SHP77 (cell line): ENCODE data around the gene PIMREG.

ENCODE experiments used
- DNase-seq, 2 experiments: peaks; one replicate each; lab custom pipeline; 2025; lab: John Stamatoyannopoulos, UW

Gene PIMREG, protein sequence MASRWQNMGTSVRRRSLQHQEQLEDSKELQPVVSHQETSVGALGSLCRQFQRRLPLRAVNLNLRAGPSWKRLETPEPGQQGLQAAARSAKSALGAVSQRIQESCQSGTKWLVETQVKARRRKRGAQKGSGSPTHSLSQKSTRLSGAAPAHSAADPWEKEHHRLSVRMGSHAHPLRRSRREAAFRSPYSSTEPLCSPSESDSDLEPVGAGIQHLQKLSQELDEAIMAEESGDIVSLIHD

DNA sequence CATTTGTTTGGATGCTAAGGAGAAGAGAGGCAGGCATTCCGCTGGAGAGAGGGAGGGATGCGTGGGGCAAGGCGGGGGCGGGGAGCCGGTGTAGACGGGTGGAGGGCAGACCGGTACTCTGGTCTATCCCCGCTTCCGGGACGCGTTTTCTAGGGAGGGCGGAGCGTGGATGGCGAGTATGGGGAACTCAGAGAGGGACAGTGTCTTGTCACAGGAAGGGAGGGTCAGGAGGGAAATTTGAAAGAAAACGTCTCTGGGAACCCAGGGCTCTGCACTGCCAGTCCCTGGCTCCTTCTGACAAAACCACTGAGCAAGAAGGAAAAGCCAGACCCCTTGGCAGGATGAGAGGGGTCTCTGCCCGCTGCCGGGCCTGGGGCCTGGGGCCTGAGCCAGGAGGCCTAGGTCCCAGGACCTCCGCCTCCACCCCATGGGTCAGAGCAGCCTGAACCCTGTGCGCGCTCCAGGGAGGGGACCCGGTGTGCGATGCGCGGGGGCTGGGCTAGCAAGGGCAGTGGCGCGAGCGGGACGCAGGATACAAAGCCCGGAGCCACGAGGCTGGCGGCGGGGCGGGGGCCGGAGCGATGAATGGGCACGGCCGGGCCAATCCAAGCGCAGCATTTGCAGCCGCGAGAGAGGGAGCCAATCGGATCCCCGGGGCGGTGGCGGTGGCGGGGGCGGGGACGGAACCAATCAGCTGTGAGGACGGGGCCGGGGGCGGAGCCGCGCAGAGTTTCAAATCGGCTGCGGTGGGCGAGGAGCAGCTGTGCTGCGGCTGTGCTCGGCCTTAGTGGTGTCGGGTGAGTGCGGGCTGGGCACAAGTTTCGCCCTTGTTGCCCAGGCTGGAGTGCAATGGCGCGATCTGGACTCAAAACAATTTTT lies at the start of gene PIMREG:
TSS of gene PIMREG (plus strand) at position 764 of the 879 bp plus-strand sequence. CDS start 656 bp downstream, outside the sequence.
- peak; percentile 97 to 98 for DNase-seq

DNA sequence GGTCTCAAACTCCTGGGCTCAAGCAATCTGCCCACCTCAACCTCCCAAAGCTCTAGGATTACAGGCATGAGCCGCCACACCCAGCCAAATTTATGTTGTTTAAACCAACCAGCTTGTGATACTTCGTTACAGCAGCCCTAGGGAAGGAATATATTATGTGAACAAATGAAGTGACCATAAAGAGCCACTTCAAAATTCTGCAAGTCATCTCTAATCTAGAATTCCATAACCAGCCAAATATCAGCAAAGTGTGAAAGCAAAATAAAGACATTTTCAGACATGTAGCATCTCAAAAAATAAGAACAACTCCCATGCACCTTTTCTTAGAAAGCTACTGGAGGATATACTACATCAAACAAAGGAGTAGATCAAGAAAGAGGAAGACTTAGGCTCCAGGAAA lies 45.3 kb upstream of the PIMREG start:
- DNase-seq = no peak

DNA sequence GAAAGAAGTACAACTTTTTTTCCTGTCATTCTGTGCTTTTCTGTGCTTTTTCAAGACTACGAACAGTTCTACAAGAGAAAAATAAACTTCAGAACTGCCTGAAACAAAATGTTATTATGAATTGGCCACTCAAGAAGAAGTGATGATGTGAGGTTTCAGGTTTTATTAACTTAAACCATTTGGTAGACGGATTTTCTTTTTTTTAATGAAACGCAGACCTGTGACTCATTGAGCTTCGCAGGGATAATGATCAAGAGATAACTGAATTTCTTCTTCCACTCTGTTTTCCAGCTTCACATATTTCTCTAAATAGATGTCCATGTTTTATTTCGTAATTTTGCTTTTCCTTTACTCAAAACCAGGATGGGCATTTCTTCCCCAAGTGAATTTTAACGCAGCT lies 42.0 kb upstream of the PIMREG start:
- no peak for DNase-seq

DNA sequence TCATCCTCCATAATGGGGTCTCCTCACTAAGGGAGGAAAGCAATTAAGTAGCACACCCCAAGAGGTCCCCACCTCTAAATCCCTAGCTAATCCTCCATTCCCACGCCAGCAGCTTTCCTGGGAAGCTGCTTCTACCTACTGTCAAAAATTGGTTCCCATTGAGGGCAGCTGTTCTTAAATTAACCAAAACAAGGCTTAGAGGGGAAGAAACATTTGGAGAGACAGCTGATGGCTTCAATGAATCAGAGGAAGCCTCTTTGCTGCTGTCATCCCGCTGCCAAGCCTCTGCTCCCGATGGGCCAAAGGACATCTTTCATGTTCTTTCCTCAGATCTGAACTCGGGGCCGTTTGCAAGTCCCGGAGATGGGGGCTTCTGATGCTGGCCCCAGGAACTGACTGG lies 36.0 kb upstream of the PIMREG start:
- no peak for DNase-seq

DNA sequence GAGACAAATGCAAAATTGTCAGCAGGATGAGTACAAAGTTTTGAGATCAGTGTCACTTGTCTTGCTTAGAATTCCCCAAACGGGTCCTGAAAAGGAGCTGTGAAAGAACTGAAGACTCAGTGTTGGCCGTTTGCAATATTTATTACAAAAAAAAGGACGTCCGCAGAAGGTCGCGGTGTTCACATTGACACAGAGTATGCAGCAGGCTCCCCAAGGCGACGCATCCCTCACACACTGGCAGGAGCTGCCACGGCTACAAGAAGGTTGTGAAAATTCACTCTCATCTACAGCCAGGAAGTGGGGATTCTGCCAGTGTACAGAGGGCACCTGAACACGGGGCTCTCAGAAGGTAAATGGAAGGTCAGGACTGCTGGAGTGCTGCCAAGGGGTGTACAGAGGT lies 35.5 kb upstream of the PIMREG start:
- DNase-seq = no peak

DNA sequence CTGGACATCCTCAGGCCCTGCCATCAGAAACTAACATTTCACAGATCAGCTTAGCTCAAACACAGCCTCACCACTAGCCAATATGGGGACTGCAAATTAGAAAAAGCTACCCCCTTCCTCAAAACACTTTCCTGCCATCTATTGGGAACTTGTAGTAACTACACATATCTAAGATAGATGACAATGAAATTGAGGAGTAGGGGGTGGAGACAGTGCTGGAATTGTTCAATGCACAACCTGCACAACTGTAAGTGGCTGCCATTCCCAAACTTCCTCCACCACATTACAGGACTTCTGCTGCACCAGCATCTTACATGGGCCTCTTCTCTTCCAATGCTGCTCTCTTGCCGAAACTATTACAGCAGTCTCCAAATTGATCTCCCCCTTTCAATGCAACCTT lies 31.2 kb upstream of the PIMREG start:
- peak; percentile 63 to 65 for DNase-seq

DNA sequence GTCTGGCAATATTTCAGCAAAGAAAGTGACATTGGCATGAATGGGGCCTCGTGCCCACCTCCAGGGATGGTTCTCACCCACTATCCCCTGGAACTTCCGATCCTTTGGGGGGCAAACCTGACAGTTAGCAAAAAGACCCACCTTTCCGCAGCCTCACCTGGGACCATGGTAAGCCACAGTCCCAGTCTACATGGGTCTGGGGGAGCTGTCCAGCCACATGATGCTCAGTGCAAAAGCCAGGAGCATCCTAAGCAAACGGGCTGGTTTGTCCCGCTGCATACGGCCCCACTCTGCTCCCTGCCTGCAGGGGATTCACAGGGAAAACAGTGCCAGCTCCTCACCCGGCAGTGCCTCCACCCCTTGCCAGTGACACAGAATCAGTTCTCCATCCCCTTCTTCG lies 28.6 kb upstream of the PIMREG start:
- no peak for DNase-seq

DNA sequence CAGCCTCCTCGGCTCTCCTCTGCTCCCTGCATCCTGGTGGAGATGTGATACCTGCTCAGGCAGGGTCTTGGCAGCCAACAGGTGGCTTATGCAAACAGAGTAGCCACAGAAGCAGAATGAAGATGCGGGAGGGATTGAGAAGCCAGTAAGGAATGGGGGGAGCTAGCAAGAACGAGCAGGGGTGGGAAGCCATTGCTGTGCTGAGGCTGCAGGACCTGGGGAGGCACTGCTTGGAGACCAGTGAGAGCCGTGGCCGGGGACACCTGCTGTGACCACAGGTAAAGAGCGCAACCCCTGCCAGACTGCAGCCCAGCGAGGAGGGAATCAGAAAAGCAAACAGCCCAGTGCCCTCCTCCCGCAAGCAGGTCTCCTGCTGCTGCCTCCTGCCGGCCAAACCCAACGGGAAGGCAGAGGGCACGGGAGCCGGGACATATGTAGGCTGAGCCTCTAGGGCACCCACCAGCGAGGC lies 24.0 kb upstream of the PIMREG start:
- DNase-seq = peak in 1 of 2 experiments; percentile 52

DNA sequence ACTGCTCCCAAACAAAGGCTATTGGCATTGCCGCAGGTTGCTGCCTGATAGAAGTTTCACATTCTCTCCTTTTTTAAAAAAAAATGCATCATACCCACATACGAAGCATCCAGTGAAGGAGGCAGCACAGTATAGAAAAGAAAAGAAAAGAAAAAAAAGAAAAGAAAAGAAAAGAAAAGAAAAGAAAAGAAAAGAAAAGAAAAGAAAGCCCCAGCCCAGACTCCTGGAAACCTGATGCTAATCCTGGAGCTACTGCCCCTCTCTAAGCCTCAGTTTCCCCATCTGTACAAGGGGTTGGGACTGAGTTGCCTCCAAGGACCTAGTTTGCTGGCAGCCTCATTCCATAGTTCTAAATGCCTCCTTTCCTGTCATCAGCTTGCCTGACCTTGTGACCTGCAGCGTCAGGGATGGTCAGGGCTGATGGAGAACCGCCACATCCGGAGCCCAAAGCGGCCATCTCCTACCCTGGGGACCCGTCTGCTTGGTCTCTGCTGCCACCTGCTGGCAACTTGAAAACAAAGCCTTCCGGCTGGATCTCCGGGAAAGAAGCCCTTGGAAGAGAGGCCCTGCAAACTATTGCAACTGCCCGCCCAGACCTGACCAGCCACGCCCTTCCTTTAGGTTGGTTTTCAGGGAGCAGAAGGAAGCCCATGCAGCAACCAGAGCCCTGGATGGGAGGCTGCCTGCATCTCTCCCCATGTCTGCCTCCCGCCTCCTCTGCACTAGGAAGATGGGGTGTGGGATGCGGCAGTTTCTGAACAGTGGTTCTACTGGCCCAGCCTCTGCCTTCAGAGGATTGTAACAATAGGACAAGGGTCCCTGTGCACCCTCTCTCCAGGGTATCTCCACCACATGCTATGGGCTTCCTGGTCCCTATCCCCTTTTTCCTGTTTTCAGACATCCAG lies 22.3 kb upstream of the PIMREG start:
- DNase-seq = peak; percentile 81 to 83

DNA sequence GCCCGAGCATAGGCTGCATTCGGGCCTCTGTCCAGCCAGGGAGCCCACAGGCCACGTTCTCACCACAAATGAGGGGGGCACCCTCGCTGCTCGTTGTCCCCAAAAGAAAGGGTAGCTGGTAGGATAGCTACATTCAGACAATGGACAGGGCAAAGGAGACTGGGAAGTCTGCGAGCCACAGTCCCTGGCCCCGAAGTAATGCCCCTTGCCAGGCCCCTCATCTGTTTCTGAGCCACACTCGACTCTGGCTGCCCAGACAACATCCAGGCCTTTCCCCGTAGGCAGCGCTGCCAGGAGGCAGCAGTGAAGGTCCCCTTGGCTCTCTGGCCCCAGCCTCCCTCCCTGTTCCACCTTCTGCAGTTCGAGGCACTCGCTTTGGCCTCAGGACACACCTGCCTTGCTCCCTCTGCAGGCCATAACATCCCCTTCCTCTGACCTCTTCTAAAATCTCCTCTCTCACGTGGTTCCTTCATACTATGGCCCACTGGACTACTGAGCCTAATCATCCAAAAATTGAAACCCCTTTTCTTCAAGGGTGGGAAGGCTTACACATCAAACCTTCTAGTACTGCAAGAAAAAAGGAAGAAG lies 21.5 kb upstream of the PIMREG start:
- no peak for DNase-seq

DNA sequence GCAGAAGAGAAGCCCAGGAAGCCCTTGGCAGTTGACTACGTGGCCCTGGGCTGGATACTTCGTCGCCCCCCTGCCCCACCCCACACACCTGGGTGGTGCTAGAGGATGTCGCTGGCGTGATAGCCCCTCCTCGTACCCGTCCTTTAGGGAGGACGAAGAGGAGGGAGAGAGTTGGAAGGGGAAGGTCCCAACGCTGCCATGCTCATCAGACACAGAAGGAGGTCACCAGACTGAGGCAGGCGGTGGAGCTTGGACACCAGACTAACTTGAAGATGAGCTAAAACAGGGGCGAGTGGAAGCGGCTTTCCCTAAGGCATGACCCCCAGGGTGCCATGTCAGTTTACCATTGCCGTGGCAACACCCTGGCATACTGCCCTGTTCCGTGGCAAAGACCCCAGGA lies 20.3 kb upstream of the PIMREG start:
- DNase-seq = no peak

DNA sequence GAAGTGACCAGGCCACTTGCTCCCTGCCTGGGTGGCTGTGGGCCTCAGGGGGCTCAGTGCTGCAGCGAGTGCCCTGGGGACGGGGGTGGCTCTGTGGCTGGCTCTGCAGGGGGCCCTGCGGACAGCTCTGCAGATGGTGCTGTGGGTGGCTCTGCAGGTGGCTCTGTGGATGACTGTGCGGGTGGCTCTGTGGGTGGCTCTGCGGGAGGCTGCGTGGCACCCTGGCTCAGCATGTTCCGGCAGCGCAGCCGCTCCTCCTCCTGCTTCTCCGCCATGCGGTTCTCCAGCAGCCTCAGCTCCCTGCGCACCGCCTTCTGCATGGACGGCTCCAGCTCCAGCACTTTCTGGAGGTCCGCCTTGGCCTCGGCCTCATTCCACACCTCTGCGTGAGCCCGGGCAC lies 18.8 kb upstream of the PIMREG start:
- DNase-seq = no peak

DNA sequence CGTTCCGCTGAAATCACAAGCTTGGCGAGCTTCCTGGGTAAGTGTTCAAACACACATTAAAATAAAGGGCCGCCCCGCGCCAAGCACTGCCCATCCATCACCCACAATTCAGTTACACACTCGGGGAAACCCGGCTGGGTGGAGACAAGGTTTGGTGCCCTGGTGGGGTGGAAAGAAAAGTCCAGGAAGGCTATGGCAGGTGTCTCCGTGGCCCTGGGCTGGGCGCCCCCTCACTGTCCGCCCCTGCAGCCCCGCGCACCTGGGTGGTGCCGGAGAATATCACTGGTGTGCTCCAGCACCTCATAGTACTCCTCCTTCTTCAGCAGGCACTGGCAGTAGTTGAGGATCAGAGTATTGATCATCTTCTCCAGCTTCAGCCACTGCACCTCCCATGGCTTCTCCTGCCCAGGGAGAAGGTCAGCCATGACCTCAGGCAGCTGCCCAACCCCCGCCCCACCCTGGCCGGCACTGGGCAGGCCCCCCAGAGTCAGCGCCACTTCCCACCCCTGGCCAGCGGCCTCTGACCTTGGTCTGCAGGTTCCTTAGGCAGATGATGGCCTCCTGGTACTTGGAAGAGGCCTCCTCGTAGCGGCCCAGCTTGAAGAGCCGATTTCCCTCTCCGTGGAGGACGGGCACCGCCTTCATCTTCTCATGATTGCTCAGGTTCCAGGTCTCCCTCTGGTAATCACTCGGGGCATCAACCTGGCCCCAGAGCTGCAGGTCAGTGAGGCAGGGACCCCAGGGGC lies 17.7 kb upstream of the PIMREG start:
- DNase-seq = no peak

DNA sequence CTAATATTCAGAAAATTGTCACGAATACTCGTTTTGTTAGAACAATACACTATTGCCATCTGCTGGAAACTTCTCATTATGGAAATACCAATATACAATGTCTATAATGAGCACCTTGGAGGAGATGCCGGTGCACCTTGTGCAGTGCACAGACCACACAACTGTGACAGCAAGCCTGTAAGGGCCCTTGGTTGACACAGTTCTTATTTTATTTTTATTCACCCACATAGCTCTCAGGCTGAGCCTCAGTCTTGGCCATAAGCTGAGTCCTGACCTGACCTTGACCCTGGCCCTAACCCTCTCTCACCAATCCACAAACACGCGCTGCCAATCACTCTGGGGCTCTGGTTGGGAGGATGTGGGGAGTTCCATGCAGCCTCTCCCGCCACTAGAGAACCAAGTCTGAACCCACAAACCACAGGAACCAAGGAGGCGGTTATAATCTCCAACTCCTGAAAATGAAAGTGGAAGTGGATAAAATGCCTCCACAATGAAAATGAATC lies 16.9 kb upstream of the PIMREG start:
- no peak for DNase-seq

DNA sequence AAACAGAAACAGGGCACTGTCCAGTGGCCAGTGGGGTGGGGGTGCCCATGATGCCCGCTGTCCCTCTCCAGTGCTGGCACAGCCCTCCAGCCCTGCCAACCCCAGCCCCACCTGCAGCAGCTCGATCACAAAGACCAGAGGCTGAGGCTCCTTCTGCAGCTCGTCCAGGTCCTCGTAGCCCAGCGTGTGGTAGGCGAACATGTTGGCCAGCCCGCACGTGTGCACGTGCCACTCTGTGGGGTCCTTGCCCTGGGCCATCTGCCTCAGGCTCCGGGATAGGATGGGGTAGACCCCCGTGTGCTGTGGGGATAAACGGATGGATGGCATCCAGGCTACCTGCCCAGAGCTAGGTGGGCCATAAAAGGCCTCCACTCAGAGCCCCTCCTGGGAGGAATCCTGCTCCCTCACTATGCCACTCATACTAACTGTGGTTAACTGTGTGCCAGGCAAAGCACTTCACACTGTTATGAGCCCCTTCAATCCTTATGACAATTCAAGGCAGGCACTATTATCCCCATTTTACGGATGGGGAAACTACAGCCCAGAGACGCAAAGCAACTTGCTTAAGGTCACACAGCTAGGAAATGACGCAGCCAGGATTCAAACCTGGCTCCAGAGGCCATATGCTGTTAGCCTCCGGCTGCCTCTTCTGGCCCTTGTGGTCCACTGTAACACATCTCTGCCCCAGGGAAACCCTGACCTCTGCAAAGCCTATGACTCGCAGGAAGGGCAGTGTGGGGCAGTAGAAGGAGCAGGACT lies 15.9 kb upstream of the PIMREG start:
- no peak for DNase-seq

DNA sequence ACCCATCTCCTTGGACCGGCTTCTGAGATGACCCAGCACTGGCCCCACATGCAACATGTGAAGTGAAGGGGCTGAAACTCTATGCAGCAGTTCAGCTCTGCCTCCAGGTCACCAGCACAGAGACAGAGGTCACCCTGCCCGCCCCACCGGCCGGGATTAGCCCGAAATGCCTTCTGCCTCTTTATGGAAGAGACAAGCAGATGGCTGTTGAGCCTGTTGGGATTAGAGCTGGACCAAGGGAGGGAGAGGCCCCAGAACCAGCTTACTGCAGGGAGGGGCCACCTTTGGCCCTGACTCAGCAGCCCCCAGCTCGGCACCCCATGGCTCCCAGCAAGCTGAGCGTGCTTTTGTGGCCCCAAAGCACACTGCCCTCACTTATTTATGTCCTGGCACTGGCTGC lies 15.0 kb upstream of the PIMREG start:
- DNase-seq = no peak

DNA sequence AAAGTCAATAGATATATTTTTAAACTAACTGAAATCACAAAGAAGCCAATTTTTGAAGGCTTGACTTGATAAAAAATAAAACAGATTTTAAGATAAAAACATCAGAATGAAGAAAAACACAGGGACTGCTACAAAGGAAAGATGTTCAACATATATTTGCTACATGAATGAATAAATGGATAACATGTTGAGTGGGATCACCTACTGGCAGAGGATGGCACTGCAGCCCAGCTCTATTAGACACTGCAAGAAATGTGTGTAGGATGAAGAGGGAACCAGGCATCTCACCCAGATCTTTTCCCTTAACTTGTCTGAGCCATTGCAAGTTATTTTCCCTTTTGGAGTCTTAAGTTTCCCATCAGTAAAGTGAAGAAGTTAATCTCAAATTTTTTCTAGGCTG lies 13.5 kb upstream of the PIMREG start:
- no peak for DNase-seq

DNA sequence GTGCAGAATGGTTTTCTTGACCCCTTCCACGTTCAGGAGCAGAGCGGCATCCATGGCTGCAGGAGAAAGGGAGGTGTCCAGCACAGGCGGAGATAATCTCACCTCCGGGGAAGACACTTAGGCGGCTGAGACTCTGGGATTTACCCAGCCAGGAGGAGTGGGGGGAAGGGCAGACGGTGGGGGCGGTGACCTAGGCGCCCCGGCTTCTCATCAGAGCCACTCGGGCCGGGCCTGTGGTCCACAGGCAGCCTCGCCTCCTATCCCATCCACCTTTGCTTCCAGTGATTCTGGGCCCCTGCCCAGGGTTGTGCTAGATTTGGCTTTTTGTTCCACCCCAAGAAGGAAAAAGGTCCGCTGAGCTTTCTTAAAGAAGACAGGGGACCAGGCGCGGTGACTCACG lies 9.2 kb upstream of the PIMREG start, which contains the start of gene AIPL1:
TSS of gene AIPL1 (minus strand) at position 71 of the 400 bp plus-strand sequence. CDS start at position 54, 17 bp downstream.
- DNase-seq = no peak

DNA sequence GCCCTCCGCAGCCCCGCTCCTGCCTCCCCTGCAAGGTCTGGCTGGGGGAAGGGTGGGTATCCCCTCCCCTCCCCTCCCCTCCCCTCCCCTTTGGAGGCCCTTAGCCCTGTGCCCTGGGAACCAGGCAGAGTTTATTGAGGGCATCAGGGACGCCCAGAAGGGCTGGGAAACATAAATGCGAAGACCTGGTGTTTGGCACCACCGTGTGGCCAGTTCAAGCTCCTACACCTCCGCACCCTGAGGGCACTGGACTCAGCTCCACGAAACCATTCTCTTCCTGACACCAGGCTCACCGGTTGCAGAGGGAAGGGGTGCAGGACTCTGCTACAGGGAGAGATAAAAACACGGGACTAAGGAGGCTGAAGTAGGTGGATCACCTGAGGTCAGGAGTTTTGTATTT lies 8.3 kb upstream of the PIMREG start:
- DNase-seq = peak; percentile 54 to 68

DNA sequence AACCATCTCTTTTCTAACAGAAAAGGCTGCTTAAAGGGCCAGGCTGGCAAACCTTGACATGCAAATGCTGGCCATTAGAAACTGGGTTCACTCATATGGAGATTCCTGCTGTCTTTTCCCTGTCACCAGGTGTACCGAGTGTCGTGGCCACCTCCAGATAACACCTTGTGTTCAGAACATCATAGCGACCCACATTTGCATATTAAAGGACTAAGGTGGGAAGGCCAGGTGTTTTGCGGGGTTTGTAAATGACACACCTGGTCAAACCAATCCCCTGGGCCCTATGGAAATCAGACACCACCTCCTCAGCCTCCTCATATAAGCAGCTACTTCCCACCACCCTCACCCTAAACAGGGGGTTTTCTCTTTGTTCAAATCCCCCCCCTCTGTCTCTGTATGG lies 6.8 kb upstream of the PIMREG start:
- no peak for DNase-seq
